T-helper 2 cell treated with Interferon-gamma antibody and Interleukin-4, amounts not matched to agents 5 μg/mL and 100 μg/mL, for 36 hours (primary cell): ENCODE data around the gene SLC4A5.

ENCODE experiments used
- DNase-seq: peaks from one replicate; pipeline ENCODE4 v3.0.0; 2021; ENCODE audit warnings: low spot score
- H3K27ac Mint-ChIP-seq: one replicate; pipeline ENCODE4 v1.8.0; 2021; ENCODE audit warnings: mild to moderate bottlenecking, mixed read lengths
- H3K27me3 Mint-ChIP-seq: one replicate; pipeline ENCODE4 v1.8.0; 2021; ENCODE audit warnings: low read depth, mixed read lengths
- H3K36me3 Mint-ChIP-seq: one replicate; pipeline ENCODE4 v1.8.0; 2021; ENCODE audit warnings: low read depth, mixed read lengths
- H3K4me1 Mint-ChIP-seq: one replicate; pipeline ENCODE4 v1.8.0; 2021; ENCODE audit warnings: low read depth, mixed read lengths
- H3K4me3 Mint-ChIP-seq: one replicate; pipeline ENCODE4 v1.8.0; 2022; ENCODE audit warnings: mild to moderate bottlenecking, moderate library complexity, mixed read lengths
- H3K9me3 Mint-ChIP-seq: one replicate; pipeline ENCODE4 v1.8.0; 2021; ENCODE audit warnings: mixed read lengths

SLC4A5 gene

DNA sequence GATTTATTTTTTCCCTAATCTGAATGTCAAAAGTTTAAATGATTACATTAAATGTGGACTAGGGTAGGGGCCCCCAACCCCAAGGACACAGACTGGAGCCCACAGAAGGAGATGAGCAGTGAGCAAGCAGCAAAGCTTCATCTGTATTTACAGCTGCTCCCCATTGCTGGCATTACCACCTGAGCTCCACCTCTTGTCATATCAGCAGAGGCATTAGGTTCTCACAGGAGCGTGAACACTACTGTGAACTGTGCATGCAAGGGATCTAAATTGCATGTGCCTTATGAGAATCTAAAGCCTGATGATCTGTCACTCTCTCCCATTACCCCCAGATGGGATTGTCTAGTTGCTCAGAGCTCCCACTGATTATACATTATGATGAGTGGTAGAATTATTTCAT is 168.3 kb downstream of the SLC4A5 start:
- peak overlapping the region; percentile 2 for H3K4me3 Mint-ChIP-seq
- H3K27me3 Mint-ChIP-seq = no peaks in the 10 kb centered on the region
- peaks cover 42% of the 10 kb centered on the region for H3K4me1 Mint-ChIP-seq
- peaks cover 44% of the 10 kb centered on the region for H3K36me3 Mint-ChIP-seq
- H3K27ac Mint-ChIP-seq = no peak overlapping the region
- no peak for DNase-seq
- H3K9me3 Mint-ChIP-seq = no peaks in the 10 kb centered on the region

DNA sequence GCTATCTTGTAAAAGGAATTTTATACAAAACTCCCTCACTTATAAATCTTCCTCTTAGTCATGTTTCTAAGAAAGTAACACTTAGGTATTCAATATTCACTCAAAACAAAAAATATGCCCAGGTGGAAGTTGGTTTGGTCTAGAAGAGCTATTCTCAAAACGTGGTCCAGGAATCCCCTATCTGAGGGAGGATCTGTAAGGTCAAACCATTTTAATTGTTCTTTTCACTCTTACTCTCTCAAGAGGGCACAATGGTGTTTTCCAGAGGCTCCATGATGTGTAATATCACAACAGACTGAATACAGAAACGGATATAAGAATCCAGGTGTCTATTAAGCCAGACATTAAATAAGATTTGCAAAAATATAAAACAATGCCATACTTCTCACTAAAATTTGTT is 174.5 kb downstream of the SLC4A5 start:
- H3K27ac Mint-ChIP-seq = no peak overlapping the region
- no peak overlapping the region for H3K4me3 Mint-ChIP-seq
- H3K4me1 Mint-ChIP-seq = peaks cover 14% of the 10 kb centered on the region
- H3K36me3 Mint-ChIP-seq = peaks cover 58% of the 10 kb centered on the region
- no peak for DNase-seq
- no peaks in the 10 kb centered on the region for H3K27me3 Mint-ChIP-seq
- H3K9me3 Mint-ChIP-seq = peaks cover 11% of the 10 kb centered on the region
